ENCODE results near the gene SDC4. TPM values are rescaled to one million over a fixed set of nuclear protein-coding genes. Genes with fewer than 3 reads are reported as not detected.

SDC4 gene
- total and polyA plus RNA-seq, 8 donors, result 27.4 to 343 (median 80.1) TPM

DNA sequence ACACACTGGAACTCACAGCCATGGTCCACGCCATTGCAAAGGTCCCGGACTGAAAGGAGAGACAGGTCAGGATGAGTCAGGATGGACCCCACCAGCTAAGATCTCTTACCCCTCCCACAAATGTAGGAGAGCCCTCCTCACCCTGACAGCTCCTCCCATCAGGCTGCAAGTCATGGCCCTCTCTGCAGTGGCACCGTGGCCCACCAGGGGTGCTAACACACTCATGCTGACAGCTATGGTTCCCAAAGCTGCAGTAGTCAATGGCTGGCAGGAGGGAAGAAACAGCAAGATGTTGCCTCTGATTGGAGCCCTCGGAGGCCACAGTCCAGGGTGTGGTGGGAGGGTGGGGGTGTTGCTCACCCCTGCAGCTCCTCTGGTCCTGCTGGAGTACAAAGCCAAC, 47.3 kb downstream of the SDC4 start:
- no peaks in the 10 kb centered on the region for H3K9me3 ChIP-seq
- no peak for TF ChIP-seq EP300 (IDR thresholded peaks at IDR 0.05)
- TF ChIP-seq, protein P1, sequence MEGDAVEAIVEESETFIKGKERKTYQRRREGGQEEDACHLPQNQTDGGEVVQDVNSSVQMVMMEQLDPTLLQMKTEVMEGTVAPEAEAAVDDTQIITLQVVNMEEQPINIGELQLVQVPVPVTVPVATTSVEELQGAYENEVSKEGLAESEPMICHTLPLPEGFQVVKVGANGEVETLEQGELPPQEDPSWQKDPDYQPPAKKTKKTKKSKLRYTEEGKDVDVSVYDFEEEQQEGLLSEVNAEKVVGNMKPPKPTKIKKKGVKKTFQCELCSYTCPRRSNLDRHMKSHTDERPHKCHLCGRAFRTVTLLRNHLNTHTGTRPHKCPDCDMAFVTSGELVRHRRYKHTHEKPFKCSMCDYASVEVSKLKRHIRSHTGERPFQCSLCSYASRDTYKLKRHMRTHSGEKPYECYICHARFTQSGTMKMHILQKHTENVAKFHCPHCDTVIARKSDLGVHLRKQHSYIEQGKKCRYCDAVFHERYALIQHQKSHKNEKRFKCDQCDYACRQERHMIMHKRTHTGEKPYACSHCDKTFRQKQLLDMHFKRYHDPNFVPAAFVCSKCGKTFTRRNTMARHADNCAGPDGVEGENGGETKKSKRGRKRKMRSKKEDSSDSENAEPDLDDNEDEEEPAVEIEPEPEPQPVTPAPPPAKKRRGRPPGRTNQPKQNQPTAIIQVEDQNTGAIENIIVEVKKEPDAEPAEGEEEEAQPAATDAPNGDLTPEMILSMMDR (IDR thresholded peaks at IDR 0.05), result peak in 1 of 7 experiments; percentile 25
- peaks cover 0 to 66% (median 10%) of the 10 kb centered on the region in 3 donors for H3K27me3 ChIP-seq
- intact Hi-C loops (cut with DNase I; ENCODE audit: low total_unique reads), result no loop called here
- peak in 1 of 2 donors; percentile 44 for DNase-seq
- H3K27ac ChIP-seq, result no peak overlapping the region
- no peaks in the 10 kb centered on the region for H3K36me3 ChIP-seq
- peaks cover 0 to under 1% (median 0%) of the 10 kb centered on the region in 4 donors for H3K4me1 ChIP-seq
- 29 to 50% (median 40%) methylated on average over 3 to 4 of the region's 4 CpGs for WGBS, 5 donors
- no peak overlapping the region for H3K4me3 ChIP-seq

DNA sequence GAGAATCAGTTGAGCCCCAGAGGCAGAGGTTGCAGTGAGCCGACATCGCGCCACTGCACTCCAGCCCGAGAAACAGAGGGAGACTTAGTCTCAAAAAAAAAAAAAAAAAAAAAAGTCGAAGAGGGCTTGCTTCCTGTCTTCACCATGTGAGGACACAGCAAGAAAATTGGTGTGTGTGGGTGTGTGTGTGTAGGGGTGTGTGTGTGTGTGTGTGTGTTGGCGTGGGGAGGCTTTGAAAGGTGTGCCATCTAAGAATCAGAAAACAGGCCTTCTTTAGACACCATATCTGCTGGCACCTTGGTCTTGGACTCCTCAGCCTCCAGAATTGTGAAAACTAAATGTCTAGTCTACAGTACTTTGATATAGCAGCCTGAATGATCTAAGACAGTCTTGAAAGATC, 48.4 kb downstream of the SDC4 start:
- TF ChIP-seq POLR2AphosphoS5 (IDR thresholded peaks at IDR 0.05) (no peak), POLR2A (IDR thresholded peaks at IDR 0.05) (no peak), EP300 (IDR thresholded peaks at IDR 0.05) (no peak)
- TF ChIP-seq, protein P1 (IDR thresholded peaks at IDR 0.05), result no peak
- no peaks in the 10 kb centered on the region for H3K4me1 ChIP-seq
- 90 to 94% (median 90%) methylated on average over 6 of the region's 6 CpGs for WGBS, 5 donors

DNA sequence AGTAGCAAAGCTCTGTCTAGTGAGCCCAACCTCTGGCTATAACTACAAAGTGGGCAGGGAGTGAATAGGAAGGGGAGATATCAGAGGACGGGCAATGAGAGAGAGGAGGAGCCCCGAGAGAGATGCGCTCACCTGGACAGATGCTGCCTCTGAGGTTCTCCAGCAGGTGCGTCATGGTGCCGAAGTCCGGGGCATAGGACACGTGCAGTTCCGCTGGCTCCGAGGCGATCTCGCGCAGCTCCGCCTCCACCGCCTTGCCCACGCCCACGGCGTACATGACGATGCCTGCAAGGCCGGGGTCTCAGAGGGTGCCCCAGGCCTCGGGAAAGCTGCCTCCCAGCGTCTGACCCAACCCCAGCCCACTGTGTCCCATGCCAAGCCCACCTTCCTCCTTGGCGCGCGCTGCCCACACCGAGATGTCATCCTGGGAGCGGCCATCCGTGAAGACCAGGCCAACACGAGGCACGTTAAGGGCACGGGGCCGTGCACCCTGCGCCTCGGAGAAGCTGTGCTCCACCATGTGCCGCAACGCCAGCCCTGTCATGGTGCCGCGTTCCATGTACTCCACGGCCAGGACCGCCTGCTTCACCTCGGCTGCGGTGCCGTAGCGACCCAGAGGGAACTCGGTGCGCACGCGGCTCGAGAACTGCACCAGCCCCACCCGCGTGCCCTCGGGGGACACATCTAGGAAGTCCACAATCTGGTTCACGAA, 50.3 kb downstream of the SDC4 start:
- DNase-seq, result no peak
- intact Hi-C loops (cut with DNase I; ENCODE audit: low total_unique reads), result loop anchor here (10.0 kb wide), 1 partner anchor 283 kb away; no protein-coding TSS in a partner anchor

More for the DNA sequence above, 48.4 kb downstream of the SDC4 start:
- no peak overlapping the region for H3K27ac ChIP-seq
- DNase-seq, result no peak
- intact Hi-C loops (cut with DNase I; ENCODE audit: low total_unique reads), result loop anchor here (10.0 kb wide), 1 partner anchor 285 kb away; no protein-coding TSS in a partner anchor
- no peaks in the 10 kb centered on the region for H3K9me3 ChIP-seq
- no peaks in the 10 kb centered on the region for H3K36me3 ChIP-seq
- H3K27me3 ChIP-seq, result peaks cover 0 to 66% (median 10%) of the 10 kb centered on the region in 3 donors
- H3K4me3 ChIP-seq, result no peak overlapping the region

DNA sequence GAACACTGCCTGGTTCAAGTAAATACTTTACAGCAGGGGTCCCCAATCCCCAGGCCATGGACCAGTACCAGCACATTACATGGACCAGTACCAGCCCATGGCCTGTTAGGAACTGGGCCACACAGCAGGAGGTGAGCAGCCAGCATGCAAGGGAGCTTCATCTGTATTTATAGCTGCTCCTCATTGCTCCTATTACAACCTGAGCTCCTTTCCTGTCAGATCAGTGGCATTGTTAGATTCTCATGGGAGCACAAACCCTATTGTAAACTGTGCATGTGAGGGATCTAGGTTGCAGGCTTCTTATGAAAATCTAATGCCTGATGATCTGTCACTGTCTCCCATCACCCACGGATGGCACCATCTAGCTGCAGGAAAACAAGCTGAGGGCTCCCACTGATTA, 53.6 kb downstream of the SDC4 start:
- 93 to 100% (median 94%) methylated on average over 1 of the region's 1 CpG for WGBS, 5 donors
- H3K27me3 ChIP-seq, result peaks cover 0 to 60% (median 10%) of the 10 kb centered on the region in 3 donors
- no peaks in the 10 kb centered on the region for H3K36me3 ChIP-seq
- H3K27ac ChIP-seq, result no peak overlapping the region
- DNase-seq, result no peak
- H3K4me3 ChIP-seq, result no peak overlapping the region
- peaks cover 4 to 24% (median 16%) of the 10 kb centered on the region in 4 donors for H3K4me1 ChIP-seq
- TF ChIP-seq EP300 (IDR thresholded peaks at IDR 0.05), result no peak
- TF ChIP-seq, protein P1 (IDR thresholded peaks at IDR 0.05), result no peak
- no peaks in the 10 kb centered on the region for H3K9me3 ChIP-seq
- intact Hi-C loops (cut with DNase I; ENCODE audit: low total_unique reads), result loop anchor here (10.0 kb wide), 1 partner anchor 280 kb away; no protein-coding TSS in a partner anchor

More for the DNA sequence above, 50.3 kb downstream of the SDC4 start:
- no peak for TF ChIP-seq POLR2A (IDR thresholded peaks at IDR 0.05)
- Histone ChIP-seq H3K4me1 (peaks cover 4 to 13% (median 12%) of the 10 kb centered on the region in 4 donors), H3K36me3 (no peaks in the 10 kb centered on the region), H3K4me3 (no peak overlapping the region), H3K27me3 (peaks cover 0 to 63% (median 9%) of the 10 kb centered on the region in 3 donors), H3K9me3 (no peaks in the 10 kb centered on the region), H3K27ac (no peak overlapping the region)
- 89 to 92% (median 92%) methylated on average over 44 to 52 of the region's 52 CpGs for WGBS, 5 donors

DNA sequence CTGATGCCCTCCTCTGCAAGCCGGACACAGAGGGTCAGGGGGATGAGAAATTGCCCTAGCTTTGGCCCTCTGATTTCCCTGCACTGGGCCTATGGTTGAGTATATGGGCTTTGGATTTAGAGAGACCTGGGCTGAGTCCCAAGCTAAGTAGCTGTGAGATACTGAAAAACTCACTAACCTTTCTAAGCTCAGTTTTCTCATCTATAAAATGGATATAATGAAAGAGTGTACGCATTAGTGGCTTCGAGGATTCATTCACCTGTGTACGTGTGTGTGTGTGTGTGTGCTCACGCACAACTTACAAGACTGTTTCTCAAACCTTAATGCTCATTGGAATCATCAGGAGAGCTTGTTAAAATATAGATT, 54.2 kb downstream of the SDC4 start:
- 46 to 65% (median 54%) methylated on average over 5 of the region's 5 CpGs for WGBS, 5 donors
- Histone ChIP-seq H3K27ac (no peak overlapping the region), H3K36me3 (no peaks in the 10 kb centered on the region), H3K4me1 (peaks cover 4 to 24% (median 16%) of the 10 kb centered on the region in 4 donors), H3K4me3 (peak overlapping the region; percentile 51 to 61 (median 60)), H3K9me3 (no peaks in the 10 kb centered on the region), H3K27me3 (peaks cover 0 to 60% (median 10%) of the 10 kb centered on the region in 3 donors)
- intact Hi-C loops (cut with DNase I; ENCODE audit: low total_unique reads), result loop anchor here (10.0 kb wide), 1 partner anchor 279 kb away; no protein-coding TSS in a partner anchor
- TF ChIP-seq, protein P1 (IDR thresholded peaks at IDR 0.05), result peak in 1 of 7 experiments; percentile 32
- TF ChIP-seq EP300 (IDR thresholded peaks at IDR 0.05), result no peak
- no peak for DNase-seq

Data from stomach (tissue), 9 donors.